Hindlimb muscle (tissue), 1 donor: Measurements from ENCODE around the gene RPL18. TPM values are rescaled to one million over a fixed set of nuclear protein-coding genes. Genes with fewer than 3 reads are reported as not detected.
A peak's percentile ranks its signal among the peaks of the same experiment; 100 is the strongest.
"Not testable (repeated sequence)": the region's sequence is repeated elsewhere in the genome, so short reads cannot be mapped to it uniquely, and the experiment has no call there.

Source experiments
- DNase-seq: peaks from one replicate; pipeline ENCODE4 v3.0.0-alpha.2; 2013
- polyA plus RNA-seq: library from polyadenylated mRNA; unstranded; fragments of 120-200 nt; gene quantifications from one replicate; pipeline ENCODE4 v1.2.1, GENCODE V29; 2013; ENCODE audit not compliant: insufficient read length

RPL18 gene
- polyA plus RNA-seq, 1 donor, result 1,775 TPM

GRCh38 chr19:48644355-48644754 is 25.4 kb upstream of the RPL18 start:
- DNase-seq, result no peak

- DNase-seq, result no peak
Observed at GRCh38 chr19:48642862-48643261, 23.9 kb upstream of the RPL18 start.

DNA sequence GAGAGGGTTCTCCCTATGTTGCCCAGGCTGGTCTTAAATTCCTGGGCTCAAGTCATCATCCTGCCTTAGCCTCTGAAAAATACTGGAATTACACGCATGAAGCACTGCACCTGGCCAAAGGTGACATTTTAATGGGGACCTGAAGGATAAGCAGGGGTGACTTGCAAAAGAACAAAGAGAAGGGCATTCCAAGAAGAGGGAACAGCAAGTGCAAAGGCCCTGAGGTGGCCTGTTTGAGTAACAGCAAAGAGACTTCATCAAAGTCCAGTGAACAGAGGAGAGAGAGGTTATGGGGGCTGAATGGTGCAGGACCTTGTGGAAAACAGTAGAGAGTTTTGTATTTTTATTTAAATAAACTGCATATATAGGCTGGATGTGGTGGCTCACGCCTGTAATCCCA is 22.9 kb upstream of the RPL18 start:
- DNase-seq, result no peak

DNA sequence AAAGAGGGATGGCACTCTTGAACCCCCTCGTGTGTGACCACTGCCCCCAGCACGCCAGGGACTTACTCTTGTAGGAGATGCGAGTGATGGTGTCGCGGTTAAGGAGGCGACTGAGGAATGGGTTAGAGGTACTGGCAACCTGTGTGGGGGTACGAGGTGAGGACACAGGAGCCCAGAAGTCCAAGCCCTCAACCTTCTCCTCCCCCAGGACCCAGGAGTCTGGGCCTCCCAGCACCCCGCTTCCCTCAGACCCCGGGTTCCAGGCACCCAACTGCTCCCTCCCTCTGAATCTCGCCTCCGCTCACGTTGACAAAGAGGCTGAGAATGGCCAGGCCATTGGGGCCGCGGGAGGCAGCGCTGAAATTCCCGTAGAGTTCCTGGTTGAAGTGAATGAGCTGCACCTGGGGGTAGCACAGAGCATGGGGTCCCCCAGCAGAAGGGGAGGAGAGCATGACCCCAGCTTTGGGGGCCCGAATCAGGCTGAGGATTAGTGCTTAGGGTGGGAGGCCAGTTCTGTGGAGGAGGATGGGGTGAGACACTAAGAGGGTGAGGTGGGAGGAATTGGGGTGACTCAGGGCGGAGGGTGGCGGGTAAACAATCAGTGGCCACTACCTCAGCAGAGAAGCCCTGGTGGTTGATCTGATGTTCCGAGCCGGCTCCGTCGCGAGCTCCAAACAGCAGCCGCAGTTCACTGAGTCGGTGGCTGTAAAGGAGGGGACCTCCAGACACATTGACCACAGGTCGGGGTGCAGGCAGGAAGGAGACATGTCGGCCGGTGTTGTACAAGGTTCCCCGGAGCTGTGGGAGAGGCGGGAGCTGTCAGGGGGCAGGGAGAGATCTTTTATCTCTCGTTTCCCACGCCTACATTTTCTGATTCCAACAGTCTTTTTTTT is 20.8 kb upstream of the RPL18 start:
- no peak for DNase-seq

DNA sequence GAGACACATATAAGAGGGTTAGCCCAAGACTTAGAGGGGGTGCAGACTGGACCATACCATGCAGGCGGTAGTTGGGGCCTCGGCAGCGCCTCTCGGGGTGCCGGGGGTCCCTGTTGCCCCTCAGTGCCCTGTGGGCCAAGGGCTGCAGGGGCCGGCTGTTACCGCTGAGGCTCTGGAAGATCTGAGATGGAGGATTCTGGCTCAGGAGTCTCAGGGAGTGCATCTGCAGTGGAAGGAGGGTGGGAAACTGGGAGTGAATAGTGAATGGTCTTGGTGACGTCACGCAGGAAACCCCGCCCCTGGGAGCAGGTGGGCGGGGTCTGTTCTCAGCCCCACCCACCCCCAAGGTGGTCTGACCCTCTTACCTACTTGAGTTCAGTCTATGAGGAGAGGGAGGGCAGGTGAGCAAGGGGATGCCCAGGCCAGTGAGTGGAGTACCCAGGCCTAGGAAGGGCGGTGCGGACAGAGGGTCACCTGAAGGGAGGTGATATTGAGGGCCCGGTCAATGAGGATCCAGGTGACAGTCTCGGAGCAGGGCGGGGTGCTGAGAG is 19.9 kb upstream of the RPL18 start:
- DNase-seq, result no peak

DNA sequence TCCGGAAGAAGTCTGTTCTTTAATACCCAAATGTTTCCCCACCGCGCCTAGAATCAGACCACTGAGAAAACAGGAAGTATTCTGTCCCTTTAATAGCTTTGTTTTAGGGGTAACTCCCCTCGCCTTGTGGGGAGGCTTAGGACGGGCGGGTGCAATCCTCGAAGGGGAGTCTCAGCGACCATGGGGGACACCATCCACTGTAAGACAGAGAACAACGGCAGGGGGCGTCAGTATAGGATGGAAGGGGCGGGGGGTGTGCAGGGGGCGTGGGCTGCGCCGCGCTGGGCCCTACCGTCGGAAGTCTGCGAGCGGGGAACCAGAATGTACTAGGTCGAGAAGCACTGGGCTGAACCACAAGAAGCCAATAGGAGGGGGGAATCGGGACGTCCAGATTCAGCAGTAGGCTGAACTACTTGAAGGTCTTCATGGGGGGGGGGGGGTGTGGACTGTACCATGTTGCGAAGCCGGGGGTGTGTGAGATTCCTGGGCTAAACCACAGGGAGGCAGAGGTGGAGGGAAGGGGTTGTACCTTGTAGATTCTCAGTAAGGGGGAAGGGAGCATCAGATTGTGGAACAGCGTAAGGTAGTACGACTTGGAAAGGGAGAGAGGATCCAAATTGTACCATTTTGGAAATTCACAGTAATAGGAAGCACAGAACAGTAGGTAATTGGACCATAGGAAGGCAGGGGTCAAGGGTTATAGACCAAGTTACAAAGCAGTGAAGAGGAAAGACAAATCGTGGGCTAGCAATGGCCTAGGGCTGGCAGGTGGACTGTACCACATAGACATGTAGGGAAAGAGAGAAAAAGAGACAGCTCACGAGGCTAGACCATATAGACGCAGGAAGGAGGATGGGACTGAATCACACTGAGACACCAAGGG is 19.2 kb upstream of the RPL18 start:
- peak; percentile 92 for DNase-seq

DNA sequence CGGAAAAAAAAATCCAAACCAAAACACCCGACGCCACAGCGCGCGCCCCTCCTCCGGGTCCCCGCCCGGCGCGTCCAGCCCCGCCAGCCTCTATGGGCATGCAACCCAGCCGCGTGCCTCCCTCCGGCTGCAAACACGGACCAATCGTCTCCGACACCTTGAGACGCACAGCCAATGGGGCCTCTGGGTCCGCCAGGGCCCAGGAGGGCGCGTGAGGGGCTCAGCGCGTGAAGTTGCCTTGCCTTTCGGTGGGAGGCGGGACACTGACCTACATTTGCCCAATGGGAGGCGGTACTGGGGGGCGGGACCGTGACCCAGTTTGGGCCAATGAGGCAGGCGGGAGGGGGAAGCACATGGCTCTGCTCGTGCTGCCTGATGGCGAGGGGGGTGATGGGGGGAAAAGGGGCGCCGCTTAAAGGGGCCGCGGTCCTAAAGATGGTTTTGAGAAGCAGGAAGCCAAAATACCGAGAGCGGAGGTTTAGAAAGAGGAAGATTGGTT is 18.5 kb upstream of the RPL18 start:
- peak; percentile 98 for DNase-seq

DNA sequence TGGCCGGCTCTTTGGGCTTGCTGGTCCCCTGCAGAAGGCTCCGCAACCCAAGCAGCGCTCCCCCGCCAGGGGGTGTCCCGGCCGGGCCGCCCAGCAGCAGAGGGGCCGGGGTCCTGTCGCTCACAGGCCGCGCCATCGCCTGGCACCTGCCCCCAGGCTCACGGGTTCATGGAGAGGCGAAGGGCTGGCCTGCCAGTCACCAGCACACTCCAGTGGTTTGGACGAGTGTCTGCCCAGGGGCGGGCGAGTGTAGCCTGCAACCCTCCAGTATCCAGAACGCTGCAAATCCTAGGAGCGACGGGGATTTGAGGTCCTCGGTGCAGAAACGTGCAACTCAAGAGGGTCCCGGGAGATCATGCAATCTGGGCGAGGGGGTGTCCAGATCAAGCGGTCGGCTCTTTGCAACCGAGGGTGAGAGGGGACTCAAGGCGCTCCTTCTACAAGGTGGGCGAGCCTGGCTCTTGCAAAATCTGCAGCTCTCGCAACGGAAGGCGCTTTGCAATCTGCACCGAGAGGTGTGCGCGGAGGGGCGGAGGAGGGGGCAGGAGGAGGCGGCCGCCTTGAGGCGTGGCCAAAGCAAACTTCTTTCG is 18.0 kb upstream of the RPL18 start, which contains the start of gene DBP:
DBP (minus strand) TSS at position 521 of the 590 bp plus-strand sequence; CDS start at position 136, 385 bp downstream.
- no peak for DNase-seq

GRCh38 chr19:48635966-48636858 is 17.2 kb upstream of the RPL18 start:
- no peak for DNase-seq

GRCh38 chr19:48635263-48635965 is 16.4 kb upstream of the RPL18 start:
- DNase-seq, result no peak

DNA sequence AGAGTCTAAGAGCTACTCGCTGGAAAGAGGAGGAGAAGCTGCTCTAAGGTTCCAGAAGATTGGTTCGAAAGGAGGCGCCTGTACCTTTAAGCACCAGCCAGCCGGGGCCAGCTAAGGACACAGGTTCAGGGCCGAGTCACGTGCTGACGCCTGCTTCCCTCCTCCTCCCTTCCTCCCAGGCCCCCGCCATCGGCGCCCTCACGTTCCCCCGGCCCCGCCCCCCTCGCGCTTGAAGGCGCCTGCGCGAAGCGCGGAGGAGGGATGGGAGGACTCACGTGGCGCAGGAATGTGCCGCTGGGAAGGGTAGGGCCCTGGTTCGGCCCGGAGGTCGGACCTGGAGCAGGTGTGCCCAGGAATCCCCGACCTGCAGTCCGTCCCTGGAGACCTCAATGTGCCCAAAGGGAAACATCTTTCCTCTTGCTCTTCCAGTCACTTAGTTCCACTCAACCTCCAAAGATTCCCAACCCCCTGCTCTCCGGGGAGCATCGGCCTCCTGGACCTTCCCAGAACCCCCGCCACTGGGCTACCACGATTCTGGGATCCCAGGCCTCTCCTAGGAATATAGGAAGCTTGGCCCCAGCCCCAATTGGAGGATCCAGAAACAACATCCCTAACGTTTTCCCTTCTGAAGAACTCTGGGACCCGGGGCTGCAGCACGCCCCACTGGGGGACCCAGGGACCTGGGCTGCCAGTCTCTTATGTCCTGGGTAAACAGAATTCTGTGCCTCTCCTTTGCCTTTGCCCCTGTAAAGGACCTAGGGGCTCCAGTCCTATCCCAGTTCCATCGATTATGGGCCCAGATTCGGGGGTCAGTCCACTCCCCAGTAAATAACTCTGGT is 15.7 kb upstream of the RPL18 start:
- peak; percentile 95 for DNase-seq

GRCh38 chr19:48634036-48634342 is 15.0 kb upstream of the RPL18 start:
- no peak for DNase-seq

DNA sequence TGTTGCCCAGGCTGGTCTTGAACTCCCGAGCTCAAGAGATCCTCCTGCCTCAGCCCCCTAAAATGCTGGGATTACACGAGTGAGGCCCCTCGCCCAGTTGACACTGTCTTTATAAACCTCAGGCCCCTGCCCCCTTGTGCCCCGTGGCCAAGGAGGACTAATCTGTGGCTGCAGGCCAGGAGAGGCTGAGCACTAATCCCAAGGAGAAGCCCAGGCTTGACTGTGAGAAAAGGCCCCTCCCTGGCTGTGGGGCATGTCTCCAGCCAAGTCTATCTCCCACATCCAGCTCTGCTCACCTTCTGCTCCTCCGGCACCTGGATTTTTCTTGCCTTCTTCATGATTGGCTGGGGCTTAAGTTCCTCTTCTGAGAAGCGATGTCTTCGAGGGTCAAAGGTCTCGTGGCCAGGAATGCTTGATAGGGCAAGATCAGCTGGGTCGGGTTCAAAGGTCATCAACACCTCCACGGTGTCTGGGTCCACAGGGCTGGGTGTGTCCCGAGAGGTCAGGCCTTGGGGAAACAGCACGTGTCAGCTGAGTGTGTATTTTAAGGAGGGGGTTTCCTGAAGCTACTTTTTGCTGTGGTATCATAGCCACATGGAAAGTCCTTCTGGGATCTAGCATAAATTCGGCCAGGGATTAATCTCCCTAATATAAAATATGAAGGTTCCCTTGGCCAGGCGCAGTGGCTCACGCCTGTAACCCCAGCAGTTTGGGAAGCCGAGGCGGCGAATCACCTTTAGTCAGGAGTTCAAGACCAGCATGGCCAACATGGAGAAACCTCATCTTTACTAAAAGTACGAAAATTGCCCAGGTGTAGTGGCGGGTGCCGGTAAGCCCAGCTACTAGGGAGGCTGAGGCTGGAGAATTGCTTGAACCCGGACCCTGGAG is 14.4 kb upstream of the RPL18 start:
- DNase-seq, result no peak

DNA sequence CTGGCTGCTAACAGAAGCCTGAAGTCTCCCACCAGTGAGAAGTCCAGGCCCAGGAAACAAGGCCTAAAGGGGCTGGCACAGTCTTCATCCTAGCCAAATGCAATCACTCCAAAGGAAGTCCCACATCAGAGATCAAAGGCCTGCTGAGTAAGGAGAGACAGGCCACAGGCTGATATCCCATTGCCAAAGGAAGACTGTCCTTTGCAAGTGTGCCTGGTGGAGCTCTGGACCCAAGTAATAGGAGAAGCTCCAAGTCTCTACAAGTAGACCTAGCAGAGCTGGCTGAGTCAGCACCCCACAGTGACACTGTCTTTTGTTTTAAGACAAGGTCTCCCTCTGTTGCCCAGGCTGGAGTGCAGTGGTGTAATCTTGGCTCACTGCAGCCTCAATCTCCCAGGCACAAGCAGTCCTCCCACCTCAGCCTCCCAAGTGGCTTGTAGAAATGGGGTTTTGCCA is 13.7 kb upstream of the RPL18 start:
- DNase-seq, result no peak

GRCh38 chr19:48632286-48632685 is 13.3 kb upstream of the RPL18 start:
- not testable (repeated sequence) for DNase-seq

GRCh38 chr19:48631225-48631624 is 12.2 kb upstream of the RPL18 start:
- DNase-seq, result no peak

GRCh38 chr19:48630296-48631063 is 11.5 kb upstream of the RPL18 start:
- DNase-seq, result no peak
